Erythroblast (primary cell): ENCODE measurements around the gene IL4R.

Experiments used
- GATA1 ChIP-seq: IDR thresholded peaks from 2 replicates; pipeline ENCODE4 v1.6.1; 2011; ENCODE audit warnings: low read depth, mild to moderate bottlenecking, control low read depth, low read length, moderate library complexity
- POLR2A ChIP-seq: IDR thresholded peaks from 2 replicates; pipeline ENCODE4 v1.6.1; 2011; ENCODE audit warnings: mild to moderate bottlenecking, low read length

DNA sequence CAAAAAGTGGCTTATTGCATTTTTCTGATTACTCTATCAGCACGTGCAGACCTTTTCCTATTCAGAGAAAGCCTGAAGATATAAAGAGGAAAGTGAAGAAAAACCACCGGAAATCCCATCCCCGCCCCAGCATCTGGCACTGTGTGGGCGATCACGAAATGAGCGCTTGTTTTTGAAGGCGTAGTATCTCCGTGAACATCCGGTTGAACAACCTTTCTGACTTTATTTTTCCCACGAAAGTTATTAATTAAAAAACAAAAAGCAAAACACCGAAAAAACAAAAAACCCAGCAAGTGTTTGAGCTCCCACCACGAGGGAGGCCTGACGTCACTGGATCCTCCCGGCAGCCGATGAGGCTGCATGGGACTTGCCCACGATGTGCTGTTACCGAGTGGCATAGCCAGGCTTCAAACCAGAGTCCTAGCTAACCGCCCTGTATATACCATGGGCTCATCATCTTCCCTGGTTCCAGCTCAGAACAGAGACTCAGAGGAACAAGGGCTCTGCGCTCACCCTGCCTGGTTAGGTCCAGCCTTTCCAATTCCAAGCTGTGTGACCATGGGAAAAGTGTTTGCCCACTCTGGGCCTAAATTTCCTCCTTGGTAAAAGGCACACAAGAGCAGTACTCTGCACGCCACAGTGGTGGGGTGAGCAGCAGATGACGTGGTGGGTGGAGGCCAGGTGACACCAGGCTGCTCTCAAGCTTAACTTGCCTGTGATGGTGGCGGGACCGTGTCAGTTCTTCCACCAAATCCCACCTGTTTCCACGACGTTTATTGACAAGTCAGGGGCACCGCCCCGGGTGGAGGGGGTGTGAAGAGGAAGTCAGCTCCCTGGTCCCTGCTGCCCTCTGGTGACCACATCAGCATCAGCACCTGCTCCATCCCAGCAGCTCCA, 53.9 kb downstream of the IL4R start:
- TF ChIP-seq POLR2A: no peak
- no peak for TF ChIP-seq GATA1
